Measurements from ENCODE around the gene OLFM1. TPM values are rescaled to one million over a fixed set of nuclear protein-coding genes. Genes with fewer than 3 reads are reported as not detected.

The OLFM1 gene
- total RNA-seq, 6 experiments from 2014 or later: 0.07 to 0.15 TPM; not detected in 4

DNA sequence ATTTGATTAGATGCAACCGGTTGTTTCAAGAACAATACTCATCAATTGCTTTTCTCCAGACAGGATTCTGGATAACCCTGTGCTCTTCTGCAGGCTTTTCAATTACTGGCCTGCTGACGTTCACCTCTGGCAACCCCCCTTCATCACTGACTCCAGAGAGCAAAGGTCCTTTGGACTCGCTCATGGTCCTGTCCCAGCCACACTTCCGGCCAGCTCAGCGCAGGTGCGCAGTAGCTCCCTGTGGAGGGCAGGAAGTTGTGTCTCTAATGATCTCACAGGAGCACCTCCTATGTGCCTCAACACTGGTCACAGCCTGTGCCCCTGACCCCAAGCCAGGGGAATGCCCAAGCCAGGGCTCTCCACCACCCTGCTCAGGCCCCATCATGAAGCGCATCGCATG is 44.0 kb downstream of the OLFM1 start:
- Mint-ChIP-seq H3K9me3 (peaks cover 23% of the 10 kb centered on the region; the same call in 1 of the 2 replicates), H3K4me3 (no peak overlapping the region), H3K4me1 (ENCODE audit: low read depth) (no peaks in the 10 kb centered on the region), H3K36me3 (ENCODE audit: low read depth) (no peaks in the 10 kb centered on the region; the same call in 1 of the 2 replicates), H3K27me3 (ENCODE audit: insufficient read depth) (peaks cover 20% of the 10 kb centered on the region), H3K27ac (no peak overlapping the region)
- DNase-seq: no peak
- TF ChIP-seq, protein P1, sequence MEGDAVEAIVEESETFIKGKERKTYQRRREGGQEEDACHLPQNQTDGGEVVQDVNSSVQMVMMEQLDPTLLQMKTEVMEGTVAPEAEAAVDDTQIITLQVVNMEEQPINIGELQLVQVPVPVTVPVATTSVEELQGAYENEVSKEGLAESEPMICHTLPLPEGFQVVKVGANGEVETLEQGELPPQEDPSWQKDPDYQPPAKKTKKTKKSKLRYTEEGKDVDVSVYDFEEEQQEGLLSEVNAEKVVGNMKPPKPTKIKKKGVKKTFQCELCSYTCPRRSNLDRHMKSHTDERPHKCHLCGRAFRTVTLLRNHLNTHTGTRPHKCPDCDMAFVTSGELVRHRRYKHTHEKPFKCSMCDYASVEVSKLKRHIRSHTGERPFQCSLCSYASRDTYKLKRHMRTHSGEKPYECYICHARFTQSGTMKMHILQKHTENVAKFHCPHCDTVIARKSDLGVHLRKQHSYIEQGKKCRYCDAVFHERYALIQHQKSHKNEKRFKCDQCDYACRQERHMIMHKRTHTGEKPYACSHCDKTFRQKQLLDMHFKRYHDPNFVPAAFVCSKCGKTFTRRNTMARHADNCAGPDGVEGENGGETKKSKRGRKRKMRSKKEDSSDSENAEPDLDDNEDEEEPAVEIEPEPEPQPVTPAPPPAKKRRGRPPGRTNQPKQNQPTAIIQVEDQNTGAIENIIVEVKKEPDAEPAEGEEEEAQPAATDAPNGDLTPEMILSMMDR (IDR thresholded peaks at IDR 0.05): no peak

DNA sequence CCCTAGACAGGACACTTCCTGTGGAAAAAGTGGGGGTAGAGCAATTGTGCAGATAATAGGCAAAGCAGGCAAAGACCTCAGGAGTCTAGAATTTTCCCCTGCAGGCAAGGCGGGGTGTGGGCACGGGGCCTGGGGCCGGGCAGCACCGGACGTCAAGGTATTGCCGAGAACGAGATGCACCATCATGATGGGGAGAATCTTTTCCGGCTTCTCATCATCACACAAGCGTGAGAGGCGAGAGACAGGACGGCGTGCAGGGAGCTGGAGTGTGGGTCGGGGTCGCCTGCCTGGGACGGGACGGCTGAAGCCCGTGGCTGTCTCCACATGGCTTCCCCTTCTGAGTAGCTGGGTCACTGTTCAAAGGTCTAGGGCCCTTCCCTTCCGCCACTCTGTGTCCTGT is 44.5 kb downstream of the OLFM1 start:
- H3K27ac Mint-ChIP-seq: no peak overlapping the region
- H3K9me3 Mint-ChIP-seq: peaks cover 28% of the 10 kb centered on the region
- H3K36me3 Mint-ChIP-seq (ENCODE audit: low read depth): no peaks in the 10 kb centered on the region; the same call in 1 of the 2 replicates
- TF ChIP-seq, protein P1 (IDR thresholded peaks at IDR 0.05): no peak
- no peaks in the 10 kb centered on the region for H3K4me1 Mint-ChIP-seq (ENCODE audit: low read depth)
- no peak overlapping the region for H3K4me3 Mint-ChIP-seq
- peaks cover 20% of the 10 kb centered on the region for H3K27me3 Mint-ChIP-seq (ENCODE audit: insufficient read depth)
- no peak for DNase-seq

GRCh38 chr9:135134268-135135022 is 47.0 kb downstream of the OLFM1 start:
- Mint-ChIP-seq H3K9me3 (peaks cover 42% of the 10 kb centered on the region), H3K27ac (no peak overlapping the region), H3K36me3 (ENCODE audit: low read depth) (no peaks in the 10 kb centered on the region; the same call in 1 of the 2 replicates), H3K4me1 (ENCODE audit: low read depth) (no peaks in the 10 kb centered on the region), H3K4me3 (no peak overlapping the region), H3K27me3 (ENCODE audit: insufficient read depth) (peaks cover 10% of the 10 kb centered on the region)
- TF ChIP-seq, protein P1 (IDR thresholded peaks at IDR 0.05): no peak
- DNase-seq: no peak

DNA sequence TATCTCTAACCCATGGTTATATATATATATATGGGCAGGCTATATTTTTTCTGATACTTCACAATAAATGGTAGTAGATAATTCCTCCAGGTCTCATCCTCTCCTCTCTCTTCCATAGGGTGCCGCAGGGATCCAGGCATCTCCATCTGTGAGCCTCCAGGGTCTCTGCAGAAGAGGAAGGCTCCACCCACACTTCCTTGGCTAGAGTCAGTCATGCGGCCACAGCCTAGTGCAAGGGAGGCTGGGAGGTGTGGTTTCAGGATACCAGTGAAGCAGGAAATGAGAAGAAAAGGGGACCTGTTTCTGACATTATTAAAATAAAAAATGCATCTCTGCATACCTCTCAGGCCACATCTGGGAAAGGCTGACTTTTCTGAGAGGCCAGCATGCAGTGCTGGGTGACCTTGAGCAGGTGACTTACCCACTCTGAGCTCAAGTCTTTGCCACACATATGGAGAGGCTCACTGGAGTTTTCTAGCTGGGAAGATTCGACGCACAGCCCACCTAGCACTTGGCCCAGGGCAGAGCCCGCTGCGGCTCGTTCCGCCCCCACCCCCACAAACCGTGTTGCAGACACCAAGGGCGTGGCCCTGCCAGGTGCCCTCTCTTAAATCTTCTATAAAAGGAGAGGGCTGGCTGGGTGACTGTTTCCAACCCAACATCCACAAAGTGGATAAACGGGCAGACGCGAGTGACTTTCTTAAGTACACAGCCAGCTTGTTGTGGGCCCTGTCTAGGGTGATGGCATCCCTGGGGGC is 47.9 kb downstream of the OLFM1 start:
- H3K27me3 Mint-ChIP-seq (ENCODE audit: insufficient read depth): peaks cover 7% of the 10 kb centered on the region
- peaks cover 35% of the 10 kb centered on the region for H3K9me3 Mint-ChIP-seq
- H3K27ac Mint-ChIP-seq: no peak overlapping the region
- no peak overlapping the region for H3K4me3 Mint-ChIP-seq
- no peak for DNase-seq
- TF ChIP-seq, protein P1 (IDR thresholded peaks at IDR 0.05): no peak
- no peaks in the 10 kb centered on the region; the same call in 1 of the 2 replicates for H3K36me3 Mint-ChIP-seq (ENCODE audit: low read depth)
- H3K4me1 Mint-ChIP-seq (ENCODE audit: low read depth): no peaks in the 10 kb centered on the region

GRCh38 chr9:135135929-135136315 is 48.5 kb downstream of the OLFM1 start:
- Mint-ChIP-seq H3K9me3 (peaks cover 35% of the 10 kb centered on the region), H3K4me3 (no peak overlapping the region), H3K27ac (no peak overlapping the region), H3K4me1 (ENCODE audit: low read depth) (no peaks in the 10 kb centered on the region), H3K36me3 (ENCODE audit: low read depth) (no peaks in the 10 kb centered on the region; the same call in 1 of the 2 replicates), H3K27me3 (ENCODE audit: insufficient read depth) (peaks cover 3% of the 10 kb centered on the region)
- no peak for DNase-seq
- TF ChIP-seq, protein P1 (IDR thresholded peaks at IDR 0.05): no peak

All from HFFc6 (cell line).